Measurements from ENCODE around the gene PCBP3. TPM values are rescaled to one million over a fixed set of nuclear protein-coding genes. Genes with fewer than 3 reads are reported as not detected.
"Not testable (repeated sequence)": the region's sequence is repeated elsewhere in the genome, so short reads cannot be mapped to it uniquely, and the experiment has no call there.

Gene PCBP3
- total RNA-seq, 6 experiments from 2014 or later, result not detected

DNA sequence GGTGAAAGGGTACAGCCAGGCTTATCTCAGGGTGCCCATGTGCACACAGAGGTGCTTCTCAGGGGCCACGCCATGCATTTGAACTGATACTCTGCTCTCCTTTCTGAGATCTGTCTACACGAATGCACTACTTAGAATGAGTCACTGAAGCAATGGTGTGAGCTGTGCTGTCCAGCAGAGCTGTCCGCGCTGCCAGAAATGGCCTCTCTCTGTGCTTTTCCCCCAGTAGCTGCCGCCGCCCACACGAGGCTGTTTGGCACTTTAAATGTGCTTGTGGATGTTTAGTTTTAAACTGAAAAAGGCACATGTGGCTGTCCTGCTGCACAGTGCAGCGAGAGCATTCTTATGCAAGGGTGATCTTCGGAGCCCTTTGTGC lies 250.9 kb downstream of the PCBP3 start:
- Mint-ChIP-seq H3K4me1 (ENCODE audit: low read depth) (peaks cover 9% of the 10 kb centered on the region), H3K36me3 (ENCODE audit: low read depth) (no peaks in the 10 kb centered on the region), H3K27me3 (ENCODE audit: insufficient read depth) (peaks cover 27% of the 10 kb centered on the region), H3K4me3 (no peak overlapping the region), H3K9me3 (no peaks in the 10 kb centered on the region), H3K27ac (no peak overlapping the region)
- TF ChIP-seq, protein P1, sequence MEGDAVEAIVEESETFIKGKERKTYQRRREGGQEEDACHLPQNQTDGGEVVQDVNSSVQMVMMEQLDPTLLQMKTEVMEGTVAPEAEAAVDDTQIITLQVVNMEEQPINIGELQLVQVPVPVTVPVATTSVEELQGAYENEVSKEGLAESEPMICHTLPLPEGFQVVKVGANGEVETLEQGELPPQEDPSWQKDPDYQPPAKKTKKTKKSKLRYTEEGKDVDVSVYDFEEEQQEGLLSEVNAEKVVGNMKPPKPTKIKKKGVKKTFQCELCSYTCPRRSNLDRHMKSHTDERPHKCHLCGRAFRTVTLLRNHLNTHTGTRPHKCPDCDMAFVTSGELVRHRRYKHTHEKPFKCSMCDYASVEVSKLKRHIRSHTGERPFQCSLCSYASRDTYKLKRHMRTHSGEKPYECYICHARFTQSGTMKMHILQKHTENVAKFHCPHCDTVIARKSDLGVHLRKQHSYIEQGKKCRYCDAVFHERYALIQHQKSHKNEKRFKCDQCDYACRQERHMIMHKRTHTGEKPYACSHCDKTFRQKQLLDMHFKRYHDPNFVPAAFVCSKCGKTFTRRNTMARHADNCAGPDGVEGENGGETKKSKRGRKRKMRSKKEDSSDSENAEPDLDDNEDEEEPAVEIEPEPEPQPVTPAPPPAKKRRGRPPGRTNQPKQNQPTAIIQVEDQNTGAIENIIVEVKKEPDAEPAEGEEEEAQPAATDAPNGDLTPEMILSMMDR (IDR thresholded peaks at IDR 0.05), result no peak
- DNase-seq, result peak; percentile 51

DNA sequence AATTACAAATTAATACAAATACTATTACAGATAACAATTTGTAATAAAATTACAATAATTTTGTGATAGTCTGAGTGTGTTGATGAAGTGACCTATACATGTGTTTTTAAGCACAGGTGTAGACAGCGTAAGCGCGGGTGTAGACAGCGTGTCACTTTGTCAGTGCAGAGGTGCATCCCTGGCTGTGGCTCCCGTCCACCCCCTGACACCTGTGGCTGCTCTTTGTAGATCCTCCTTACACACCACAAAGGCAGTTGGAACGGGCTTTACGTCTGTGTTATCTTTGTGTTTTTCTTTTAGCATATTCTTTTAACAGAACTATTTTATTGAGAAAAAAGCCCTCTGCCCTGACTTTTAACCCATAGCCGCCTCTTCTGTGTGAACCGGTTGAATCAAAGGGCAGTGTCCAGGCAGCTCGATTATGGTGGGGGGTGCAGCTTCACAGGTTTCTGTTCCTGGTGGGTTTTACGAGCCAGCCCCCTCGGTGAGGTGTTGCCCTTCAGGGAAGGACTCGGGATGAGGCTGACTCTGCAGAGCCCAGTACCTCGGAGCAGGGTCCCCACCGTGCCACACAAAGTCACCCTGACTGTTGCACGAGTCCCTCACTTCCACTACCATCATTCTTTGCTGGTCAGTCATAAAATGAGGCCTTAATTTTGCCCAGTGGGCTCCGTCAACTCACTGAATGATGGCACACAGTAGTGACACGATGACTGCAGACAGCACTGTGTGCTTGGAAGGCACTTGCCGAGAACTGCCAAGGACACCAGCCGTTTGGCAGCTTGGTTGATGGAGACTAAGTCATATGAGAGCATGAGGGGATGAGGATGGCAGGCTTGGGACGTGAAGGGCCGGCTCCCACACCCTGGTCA lies 251.6 kb downstream of the PCBP3 start:
- no peak overlapping the region for H3K4me3 Mint-ChIP-seq
- no peak overlapping the region for H3K27ac Mint-ChIP-seq

DNA sequence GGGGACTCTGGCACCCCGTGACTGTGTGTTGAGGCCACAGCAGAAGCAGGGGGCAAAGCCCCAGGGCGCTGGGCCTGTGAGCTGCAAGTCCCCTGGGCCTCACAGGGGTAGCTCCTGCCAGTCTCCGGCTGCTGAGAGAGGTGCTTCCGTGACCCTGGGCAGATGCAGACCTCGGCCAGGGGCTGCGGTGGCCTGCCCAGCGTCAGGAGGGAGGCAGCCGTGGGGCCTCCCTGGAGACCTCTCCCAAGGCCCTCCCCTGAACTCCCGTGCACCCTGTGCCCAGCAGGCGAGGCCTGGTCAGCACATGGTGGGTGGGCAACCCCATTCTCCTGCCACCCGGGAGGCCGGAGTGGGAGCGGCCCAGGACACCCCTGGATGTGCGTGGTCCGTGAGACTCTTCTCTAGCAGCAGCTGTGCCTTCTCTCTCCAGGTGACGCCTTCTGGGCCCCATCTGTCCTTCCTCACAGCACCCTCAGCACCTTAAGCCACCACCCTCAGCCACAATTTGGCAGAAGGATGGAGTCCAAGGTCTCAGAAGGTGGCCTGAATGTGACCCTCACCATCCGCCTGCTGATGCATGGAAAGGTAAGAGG lies 252.3 kb downstream of the PCBP3 start:
- no peak for DNase-seq
- H3K4me3 Mint-ChIP-seq, result no peak overlapping the region
- TF ChIP-seq, protein P1 (IDR thresholded peaks at IDR 0.05), result no peak
- H3K27ac Mint-ChIP-seq, result no peak overlapping the region
- peaks cover 9% of the 10 kb centered on the region for H3K4me1 Mint-ChIP-seq (ENCODE audit: low read depth)
- H3K36me3 Mint-ChIP-seq (ENCODE audit: low read depth), result no peaks in the 10 kb centered on the region
- no peaks in the 10 kb centered on the region for H3K9me3 Mint-ChIP-seq
- H3K27me3 Mint-ChIP-seq (ENCODE audit: insufficient read depth), result peaks cover 15% of the 10 kb centered on the region

More for the DNA sequence above, 251.6 kb downstream of the PCBP3 start:
- DNase-seq, result no peak
- TF ChIP-seq, protein P1 (IDR thresholded peaks at IDR 0.05), result no peak
- Mint-ChIP-seq H3K9me3 (no peaks in the 10 kb centered on the region), H3K36me3 (ENCODE audit: low read depth) (no peaks in the 10 kb centered on the region), H3K4me1 (ENCODE audit: low read depth) (peaks cover 9% of the 10 kb centered on the region), H3K27me3 (ENCODE audit: insufficient read depth) (peaks cover 20% of the 10 kb centered on the region)

DNA sequence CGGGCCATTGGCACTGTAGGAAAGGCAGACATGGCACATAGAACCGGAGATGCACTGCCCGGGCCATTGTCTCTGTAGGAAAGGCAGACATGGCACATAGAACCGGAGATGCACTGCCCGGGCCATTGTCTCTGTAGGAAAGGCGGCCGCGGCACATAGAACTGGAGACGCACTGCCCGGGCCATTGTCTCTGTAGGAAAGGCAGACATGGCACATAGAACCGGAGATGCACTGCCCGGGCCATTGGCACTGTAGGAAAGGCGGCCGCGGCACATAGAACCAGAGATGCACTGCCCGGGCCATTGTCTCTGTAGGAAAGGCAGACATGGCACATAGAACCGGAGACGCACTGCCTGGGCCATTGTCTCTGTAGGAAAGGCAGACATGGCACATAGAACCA lies 252.9 kb downstream of the PCBP3 start:
- not testable (repeated sequence) for H3K4me3 Mint-ChIP-seq; H3K27ac Mint-ChIP-seq; H3K9me3 Mint-ChIP-seq; H3K4me1 Mint-ChIP-seq (ENCODE audit: low read depth); DNase-seq; H3K36me3 Mint-ChIP-seq (ENCODE audit: low read depth)
- peaks cover 14% of the 10 kb centered on the region for H3K27me3 Mint-ChIP-seq (ENCODE audit: insufficient read depth)

DNA sequence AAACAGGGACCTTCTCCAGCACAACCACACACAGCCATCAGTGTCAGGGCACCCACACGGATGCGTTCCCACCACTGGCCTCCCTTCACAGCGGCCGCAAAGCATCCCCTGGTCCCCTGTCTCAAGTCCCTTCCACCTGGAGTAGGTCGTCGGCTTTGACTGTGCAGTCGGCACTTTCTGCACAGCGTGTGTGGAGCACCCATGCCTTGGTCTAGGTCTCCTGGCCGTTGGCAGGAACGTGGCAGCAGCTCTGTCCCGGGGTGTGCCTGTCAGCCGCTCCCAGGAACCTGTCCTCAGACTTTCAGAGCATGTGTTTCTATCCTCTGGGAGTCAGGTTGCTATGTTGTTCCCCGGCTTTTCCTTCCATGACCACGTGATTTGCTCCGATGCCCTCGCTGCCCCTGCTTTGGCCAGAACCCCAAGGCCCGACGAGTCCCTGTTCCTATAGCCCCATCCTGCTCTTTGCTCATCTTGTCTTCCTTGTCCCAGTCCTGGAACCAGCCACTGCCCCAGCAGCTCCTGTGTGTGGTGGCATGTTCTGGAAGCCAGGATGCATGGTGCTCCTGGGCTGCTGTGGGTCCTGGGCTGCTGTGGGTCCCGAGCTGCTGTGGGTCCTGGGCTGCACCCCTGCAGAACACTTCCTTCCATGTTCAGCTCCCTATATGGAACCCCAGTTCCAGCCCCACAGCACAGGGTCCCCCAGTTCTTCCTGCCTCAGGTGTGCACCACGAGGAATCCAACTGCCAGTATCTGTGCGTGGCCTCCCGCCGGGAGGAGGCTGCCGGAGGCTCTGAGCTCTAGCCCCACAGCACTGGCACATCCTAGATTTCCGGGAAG lies 253.9 kb downstream of the PCBP3 start:
- no peak overlapping the region for H3K27ac Mint-ChIP-seq
- no peaks in the 10 kb centered on the region for H3K9me3 Mint-ChIP-seq
- TF ChIP-seq, protein P1 (IDR thresholded peaks at IDR 0.05), result no peak
- H3K36me3 Mint-ChIP-seq (ENCODE audit: low read depth), result no peaks in the 10 kb centered on the region
- peaks cover 9% of the 10 kb centered on the region for H3K4me1 Mint-ChIP-seq (ENCODE audit: low read depth)
- no peak for DNase-seq
- no peak overlapping the region for H3K4me3 Mint-ChIP-seq
- H3K27me3 Mint-ChIP-seq (ENCODE audit: insufficient read depth), result peaks cover 15% of the 10 kb centered on the region; the same call in 1 of the 2 replicates

All from HFFc6 (cell line).